Neural cell (in vitro differentiated cells): ENCODE results near the gene LCN2. TPM values are rescaled to one million over a fixed set of nuclear protein-coding genes. Genes with fewer than 3 reads are reported as not detected.

Experiments used
- H2AFZ ChIP-seq: fragments of 200-600, 300-800 bp; sonication (generic), shearing (Covaris generic); 2 replicates; pipeline ENCODE4 v1.6.0; 2014; ENCODE audit warnings: low read depth, mild to moderate bottlenecking, antibody characterized with exemption, low read length, moderate library complexity
- H3F3A ChIP-seq: fragments of 200-600 bp; shearing (Covaris generic); 2 replicates; pipeline ENCODE4 v1.6.1; 2016; ENCODE audit warnings: mild to moderate bottlenecking, moderate library complexity, mixed read lengths, antibody characterized with exemption, low read length; ENCODE audit not compliant: insufficient read depth, poor library complexity, severe bottlenecking
- H3K27ac ChIP-seq: fragments of 200-600, 300-800 bp; sonication (generic), shearing (Covaris generic); 2 replicates; pipeline ENCODE4 v1.5.1; 2014; ENCODE audit warnings: mild to moderate bottlenecking, low read length, moderate library complexity
- H3K27me3 ChIP-seq: fragments of 300-800, 200-600 bp; sonication (generic), shearing (Covaris generic); 2 replicates; pipeline ENCODE4 v1.6.0; 2014; ENCODE audit warnings: mild to moderate bottlenecking, low read depth, low read length, moderate library complexity; ENCODE audit not compliant: insufficient read depth
- H3K36me3 ChIP-seq: fragments of 300-800, 200-600 bp; sonication (generic), shearing (Covaris generic); 2 replicates; pipeline ENCODE4 v1.5.1; 2014; ENCODE audit warnings: mild to moderate bottlenecking, antibody characterized with exemption, low read length, moderate library complexity; ENCODE audit not compliant: insufficient read depth
- H3K4me2 ChIP-seq: fragments of 300-800, 200-600 bp; sonication (generic), shearing (Covaris generic); 2 replicates; pipeline ENCODE4 v1.6.0; 2014; ENCODE audit warnings: mild to moderate bottlenecking, low read length
- H3K4me3 ChIP-seq: fragments of 300-800, 200-600 bp; sonication (generic), shearing (Covaris generic); 2 replicates; pipeline ENCODE4 v1.5.1; 2014; ENCODE audit warnings: mild to moderate bottlenecking, low read length, moderate library complexity
- H3K79me2 ChIP-seq: fragments of 200-600 bp; shearing (Covaris generic); replicated peaks from 2 replicates; pipeline ENCODE4 v1.6.0; 2014; ENCODE audit warnings: mild to moderate bottlenecking, low read length, moderate library complexity; ENCODE audit not compliant: insufficient read depth
- H3K9ac ChIP-seq: fragments of 300-800, 200-600 bp; sonication (generic), shearing (Covaris generic); 2 replicates; pipeline ENCODE4 v1.6.1; 2016; ENCODE audit warnings: mild to moderate bottlenecking, low read length, mixed read lengths
- H3K9me2 ChIP-seq: fragments of 200-600 bp; shearing (Covaris generic); 2 replicates; pipeline ENCODE4 v1.6.1; 2016; ENCODE audit warnings: mild to moderate bottlenecking, low read length, mixed read lengths; ENCODE audit not compliant: insufficient read depth
- H3K9me3 ChIP-seq: fragments of 200-600, 300-800 bp; sonication (generic), shearing (Covaris generic); 2 replicates; pipeline ENCODE4 v1.6.1; 2016; ENCODE audit warnings: mild to moderate bottlenecking, mixed run types, low read length, moderate library complexity, mixed read lengths
- H4K20me1 ChIP-seq: fragments of 200-600 bp; shearing (Covaris generic); 2 replicates; pipeline ENCODE4 v1.6.1; 2016; ENCODE audit warnings: mild to moderate bottlenecking, mixed run types; ENCODE audit not compliant: insufficient read depth
- EP300 ChIP-seq: fragments of 450-650 bp; conservative IDR thresholded peaks from 2 replicates; pipeline ENCODE4 v1.6.1; 2014; ENCODE audit warnings: antibody characterized with exemption, mild to moderate bottlenecking, moderate library complexity; ENCODE audit not compliant: poor library complexity, severe bottlenecking
- EZH2 ChIP-seq: fragments of 200-600, 300-800 bp; shearing (Covaris generic), sonication (generic); IDR thresholded peaks from 2 replicates; pipeline ENCODE4 v1.6.1; 2014; ENCODE audit warnings: antibody characterized with exemption, low read length, borderline replicate concordance, mild to moderate bottlenecking; ENCODE audit not compliant: insufficient read depth, poor library complexity, severe bottlenecking
- MXI1 ChIP-seq: fragments of 450-650 bp; conservative IDR thresholded peaks from 2 replicates; pipeline ENCODE4 v1.6.1; 2014; ENCODE audit warnings: antibody characterized with exemption, mild to moderate bottlenecking; ENCODE audit not compliant: poor library complexity, severe bottlenecking
- POLR2AphosphoS5 ChIP-seq: IDR thresholded peaks from 2 replicates; pipeline ENCODE4 v1.6.1; 2012
- RAD21 ChIP-seq: fragments of 450-650 bp; conservative IDR thresholded peaks from 2 replicates; pipeline ENCODE4 v1.6.1; 2014; ENCODE audit warnings: antibody characterized with exemption, mild to moderate bottlenecking, moderate library complexity
- SMC3 ChIP-seq: fragments of 450-650 bp; conservative IDR thresholded peaks from 2 replicates; pipeline ENCODE4 v1.6.1; 2014; ENCODE audit warnings: antibody characterized with exemption, mild to moderate bottlenecking, moderate library complexity; ENCODE audit not compliant: poor library complexity
- TAF1 ChIP-seq: IDR thresholded peaks from 2 replicates; pipeline ENCODE4 v1.6.1; 2012; ENCODE audit warnings: low read depth
- polyA plus RNA-seq: library from polyadenylated mRNA; depleted of rRNA; stranded (reverse); fragments of >200 nt; gene quantifications from 2 replicates; pipeline ENCODE4 v1.2.3, GENCODE V29; 2014
- TF ChIP-seq, protein P1 (sequence below): fragments of 450-650 bp; IDR thresholded peaks from 2 replicates; pipeline ENCODE4 v1.5.1; 2014; ENCODE audit warnings: antibody characterized with exemption, mild to moderate bottlenecking, moderate library complexity; ENCODE audit not compliant: poor library complexity, severe bottlenecking
- TF ChIP-seq, protein P2 (sequence below): IDR thresholded peaks from 2 replicates; pipeline ENCODE4 v1.6.1; 2012; ENCODE audit warnings: borderline replicate concordance

The LCN2 gene
- polyA plus RNA-seq, 1 donor from 2014 or later = not detected

DNA sequence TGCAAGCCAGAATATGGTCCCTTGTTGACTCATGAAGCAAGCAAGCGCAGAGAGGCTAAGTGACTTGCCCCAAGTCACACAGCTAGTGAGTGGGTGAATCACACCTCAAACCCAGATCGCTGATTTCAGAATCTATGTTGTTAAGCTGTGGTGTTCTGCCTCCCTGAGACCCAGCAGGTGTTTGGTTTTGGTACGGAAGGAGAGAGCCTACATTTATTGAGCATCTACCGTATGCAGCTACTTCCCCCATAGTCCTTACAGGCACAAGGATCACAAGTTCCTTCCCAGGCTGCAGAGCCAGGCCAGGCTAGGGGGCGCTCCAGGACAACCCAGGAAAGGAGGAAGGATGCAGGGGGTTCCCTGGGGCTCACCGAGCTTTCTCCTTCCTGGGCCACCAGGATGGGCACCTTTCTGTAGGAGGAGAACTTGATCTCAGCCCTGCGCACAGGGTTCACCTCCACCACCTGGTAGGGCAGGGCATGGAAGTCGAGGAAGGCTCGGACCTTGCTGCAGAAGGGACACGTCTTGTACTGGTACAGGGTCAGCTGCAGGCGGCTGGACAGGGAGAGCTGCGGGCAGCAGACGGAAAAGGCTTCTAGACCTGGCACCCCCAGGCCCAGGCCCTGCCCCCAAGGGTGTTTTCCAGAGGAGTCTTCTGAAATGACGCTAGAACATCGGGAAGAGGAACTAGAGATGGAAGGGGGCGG is 24.2 kb upstream of the LCN2 start:
- Histone ChIP-seq H4K20me1 (no peaks in the 10 kb centered on the region), H3K27ac (no peak overlapping the region), H3K79me2 (peaks cover 11% of the 10 kb centered on the region), H3F3A (no peaks in the 10 kb centered on the region), H3K9me3 (no peaks in the 10 kb centered on the region), H3K9ac (no peak overlapping the region), H2AFZ (no peak overlapping the region), H3K4me3 (peak overlapping the region; percentile 98), H3K9me2 (no peaks in the 10 kb centered on the region), H3K27me3 (no peaks in the 10 kb centered on the region), H3K36me3 (no peaks in the 10 kb centered on the region), H3K4me2 (no peak overlapping the region)
- no peak for TF ChIP-seq EP300
- no peak for TF ChIP-seq TAF1
- no peak for TF ChIP-seq POLR2AphosphoS5
- no peak for TF ChIP-seq SMC3
- TF ChIP-seq, protein P1, sequence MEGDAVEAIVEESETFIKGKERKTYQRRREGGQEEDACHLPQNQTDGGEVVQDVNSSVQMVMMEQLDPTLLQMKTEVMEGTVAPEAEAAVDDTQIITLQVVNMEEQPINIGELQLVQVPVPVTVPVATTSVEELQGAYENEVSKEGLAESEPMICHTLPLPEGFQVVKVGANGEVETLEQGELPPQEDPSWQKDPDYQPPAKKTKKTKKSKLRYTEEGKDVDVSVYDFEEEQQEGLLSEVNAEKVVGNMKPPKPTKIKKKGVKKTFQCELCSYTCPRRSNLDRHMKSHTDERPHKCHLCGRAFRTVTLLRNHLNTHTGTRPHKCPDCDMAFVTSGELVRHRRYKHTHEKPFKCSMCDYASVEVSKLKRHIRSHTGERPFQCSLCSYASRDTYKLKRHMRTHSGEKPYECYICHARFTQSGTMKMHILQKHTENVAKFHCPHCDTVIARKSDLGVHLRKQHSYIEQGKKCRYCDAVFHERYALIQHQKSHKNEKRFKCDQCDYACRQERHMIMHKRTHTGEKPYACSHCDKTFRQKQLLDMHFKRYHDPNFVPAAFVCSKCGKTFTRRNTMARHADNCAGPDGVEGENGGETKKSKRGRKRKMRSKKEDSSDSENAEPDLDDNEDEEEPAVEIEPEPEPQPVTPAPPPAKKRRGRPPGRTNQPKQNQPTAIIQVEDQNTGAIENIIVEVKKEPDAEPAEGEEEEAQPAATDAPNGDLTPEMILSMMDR = no peak
- no peak for TF ChIP-seq RAD21

GRCh38 chr9:128125580-128126354 is 23.5 kb upstream of the LCN2 start:
- H2AFZ ChIP-seq = no peak overlapping the region
- peak overlapping the region; percentile 98 for H3K4me3 ChIP-seq
- H3K79me2 ChIP-seq = peaks cover 11% of the 10 kb centered on the region
- no peaks in the 10 kb centered on the region for H3K36me3 ChIP-seq
- no peak overlapping the region for H3K27ac ChIP-seq
- no peaks in the 10 kb centered on the region for H3K9me2 ChIP-seq
- H4K20me1 ChIP-seq = no peaks in the 10 kb centered on the region
- no peak for TF ChIP-seq EP300
- TF ChIP-seq TAF1 = no peak
- TF ChIP-seq RAD21 = no peak
- TF ChIP-seq POLR2AphosphoS5 = no peak
- no peak for TF ChIP-seq EZH2
- no peaks in the 10 kb centered on the region for H3K27me3 ChIP-seq
- no peaks in the 10 kb centered on the region for H3F3A ChIP-seq
- H3K4me2 ChIP-seq = no peak overlapping the region
- H3K9ac ChIP-seq = no peak overlapping the region
- no peaks in the 10 kb centered on the region for H3K9me3 ChIP-seq

DNA sequence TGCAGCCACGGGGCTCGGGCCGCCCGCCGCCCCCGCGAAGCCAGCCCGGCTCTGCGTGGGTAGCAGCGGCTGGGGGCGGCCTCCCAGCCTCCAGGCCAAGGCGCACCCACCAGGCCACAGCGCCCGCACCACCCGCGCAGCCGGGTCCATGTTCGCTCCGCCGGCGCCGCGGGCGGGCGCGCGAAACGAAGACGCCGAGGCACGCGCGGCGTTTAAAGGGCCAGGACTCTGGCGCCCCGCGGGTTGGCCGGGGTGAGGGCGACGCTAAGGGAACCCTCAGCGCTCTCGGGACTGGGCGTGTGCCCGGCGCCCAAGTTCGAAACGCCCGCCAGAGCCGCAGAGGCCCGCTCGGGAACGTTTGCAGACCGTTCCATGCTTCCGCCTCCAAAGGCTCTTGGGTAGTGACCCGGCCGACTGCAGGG is 21.7 kb upstream of the LCN2 start, which contains the start of gene PTGES2:
Gene PTGES2, minus strand, starts transcription at position 162 of the 422 bp plus-strand sequence. Its CDS starts 12 bp downstream, at position 150.
- Histone ChIP-seq H2AFZ (peak within 1 kb of the TSS; percentile 95), H3K4me3 (peak within 1 kb of the TSS; percentile 98), H3K27ac (peak within 1 kb of the TSS; percentile 84), H3K9me2 (no peaks in the 10 kb centered on the region), H3K9ac (peak within 1 kb of the TSS; percentile 89), H3K79me2 (peaks cover 11% of the 10 kb centered on the region), H3F3A (no peaks in the 10 kb centered on the region), H3K4me2 (peak within 1 kb of the TSS; percentile 70), H4K20me1 (no peaks in the 10 kb centered on the region), H3K36me3 (no peaks in the 10 kb centered on the region), H3K27me3 (no peaks in the 10 kb centered on the region), H3K9me3 (no peaks in the 10 kb centered on the region)
- TF ChIP-seq, protein P1 = peak; percentile 21
- TF ChIP-seq EP300 (no peak), MXI1 (peak; percentile 77), TAF1 (no peak), RAD21 (no peak), POLR2AphosphoS5 (peak; percentile 16), EZH2 (no peak), SMC3 (peak; percentile 22)
- TF ChIP-seq, protein P2, sequence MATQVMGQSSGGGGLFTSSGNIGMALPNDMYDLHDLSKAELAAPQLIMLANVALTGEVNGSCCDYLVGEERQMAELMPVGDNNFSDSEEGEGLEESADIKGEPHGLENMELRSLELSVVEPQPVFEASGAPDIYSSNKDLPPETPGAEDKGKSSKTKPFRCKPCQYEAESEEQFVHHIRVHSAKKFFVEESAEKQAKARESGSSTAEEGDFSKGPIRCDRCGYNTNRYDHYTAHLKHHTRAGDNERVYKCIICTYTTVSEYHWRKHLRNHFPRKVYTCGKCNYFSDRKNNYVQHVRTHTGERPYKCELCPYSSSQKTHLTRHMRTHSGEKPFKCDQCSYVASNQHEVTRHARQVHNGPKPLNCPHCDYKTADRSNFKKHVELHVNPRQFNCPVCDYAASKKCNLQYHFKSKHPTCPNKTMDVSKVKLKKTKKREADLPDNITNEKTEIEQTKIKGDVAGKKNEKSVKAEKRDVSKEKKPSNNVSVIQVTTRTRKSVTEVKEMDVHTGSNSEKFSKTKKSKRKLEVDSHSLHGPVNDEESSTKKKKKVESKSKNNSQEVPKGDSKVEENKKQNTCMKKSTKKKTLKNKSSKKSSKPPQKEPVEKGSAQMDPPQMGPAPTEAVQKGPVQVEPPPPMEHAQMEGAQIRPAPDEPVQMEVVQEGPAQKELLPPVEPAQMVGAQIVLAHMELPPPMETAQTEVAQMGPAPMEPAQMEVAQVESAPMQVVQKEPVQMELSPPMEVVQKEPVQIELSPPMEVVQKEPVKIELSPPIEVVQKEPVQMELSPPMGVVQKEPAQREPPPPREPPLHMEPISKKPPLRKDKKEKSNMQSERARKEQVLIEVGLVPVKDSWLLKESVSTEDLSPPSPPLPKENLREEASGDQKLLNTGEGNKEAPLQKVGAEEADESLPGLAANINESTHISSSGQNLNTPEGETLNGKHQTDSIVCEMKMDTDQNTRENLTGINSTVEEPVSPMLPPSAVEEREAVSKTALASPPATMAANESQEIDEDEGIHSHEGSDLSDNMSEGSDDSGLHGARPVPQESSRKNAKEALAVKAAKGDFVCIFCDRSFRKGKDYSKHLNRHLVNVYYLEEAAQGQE = no peak
